HCT116 (cell line): ENCODE results near the gene ITPK1. TPM values are rescaled to one million over a fixed set of nuclear protein-coding genes. Genes with fewer than 3 reads are reported as not detected.
A peak's percentile ranks its signal among the peaks of the same experiment; 100 is the strongest.
"Not testable (repeated sequence)": the region's sequence is repeated elsewhere in the genome, so short reads cannot be mapped to it uniquely, and the experiment has no call there.

Experiments
- ATAC-seq: fragments of 200-7000 bp; cut with Tn5 transposase; 2 replicates; pipeline ENCODE4 v1.9.1; 2020; ENCODE audit warnings: mild to moderate bottlenecking, moderate library complexity
- BruUV-seq: library from RNA; stranded (reverse); fragments of 400-500 nt; replicated peaks from 2 replicates; lab custom pipeline; 2021; lab: Mats Ljungman, UMichigan
- CTCF ChIA-PET: fragments of 300-600 bp; sonication (Branson Sonifier 250); formaldehyde crosslinking; loops from one replicate; lab custom pipeline; 2021; ENCODE audit warnings: antibody characterized with exemption; lab: Charles Lee
- POLR2A ChIA-PET: fragments of 300-600, 350-600 bp; sonication (Branson Sonifier 250); formaldehyde crosslinking; loops from one replicate; lab custom pipeline; 2021; ENCODE audit warnings: antibody characterized with exemption; lab: Charles Lee
- RAD21 ChIA-PET, 2 experiments: fragments of 300-600 bp; sonication (Branson Sonifier 250); formaldehyde crosslinking; loops; one replicate each; lab custom pipeline; 2023; ENCODE audit warnings: low total read pairs in 2 of 2; ENCODE audit not compliant: uncharacterized antibody in 2 of 2, unreplicated experiment in 2 of 2, low non-redundant PET in 1 of 2; lab: Charles Lee
- DNase-seq: peaks from one replicate; pipeline ENCODE4 v3.0.0-alpha.2; 2010; ENCODE audit warnings: low read depth, low spot score
- H2AFZ ChIP-seq: fragments of 200-600 bp; shearing (Covaris generic), sonication (generic); 2 replicates; pipeline ENCODE4 v1.6.1; 2017; ENCODE audit warnings: low read depth, mixed run types, mixed read lengths, antibody characterized with exemption, low read length; ENCODE audit not compliant: poor library complexity, severe bottlenecking
- H3K27ac ChIP-seq: 2 replicates; pipeline ENCODE4 v1.5.1; 2012; ENCODE audit warnings: low read depth, low read length
- H3K27me3 ChIP-seq: fragments of 200-600 bp; sonication (generic); 2 replicates; pipeline ENCODE4 v1.6.1; 2016; ENCODE audit warnings: mixed run types, low read length, mixed read lengths; ENCODE audit not compliant: insufficient read depth
- H3K36me3 ChIP-seq, 2 experiments: fragments of 200-500 bp in 1 of 2; fragments of 200-600 bp in 1 of 2; sonication (Bioruptor generic) in 1 of 2; sonication (generic) in 1 of 2; 2 replicates each; pipeline versions ENCODE4 v1.5.1 to v1.6.1; 2014 to 2016; ENCODE audit warnings: low read length in 2 of 2, inconsistent platforms in 1 of 2, mixed read lengths in 1 of 2, mixed run types in 1 of 2; ENCODE audit not compliant: insufficient read depth in 2 of 2, control insufficient read depth in 1 of 2
- H3K4me1 ChIP-seq, 2 experiments: fragments of 200-600 bp in 1 of 2; sonication (generic) in 1 of 2; 2 replicates each; pipeline versions ENCODE4 v1.5.1 to v1.6.1; 2012 to 2017; ENCODE audit warnings: low read length in 2 of 2, inconsistent platforms in 1 of 2, mild to moderate bottlenecking in 1 of 2, mixed read lengths in 1 of 2, mixed run types in 1 of 2, moderate library complexity in 1 of 2; ENCODE audit not compliant: insufficient read depth in 2 of 2, control insufficient read depth in 1 of 2
- H3K4me2 ChIP-seq: fragments of 200-600 bp; sonication (generic); 2 replicates; pipeline ENCODE4 v1.6.1; 2017; ENCODE audit warnings: mixed run types, low read length, mixed read lengths
- H3K4me3 ChIP-seq, 2 experiments: fragments of 200-600 bp in 1 of 2; sonication (generic) in 1 of 2; replicated peaks in 1 of 2; 2 replicates each; pipeline ENCODE4 v1.5.1; 2011 to 2016; ENCODE audit warnings: low read length in 2 of 2, control low read depth in 1 of 2, low read depth in 1 of 2, mild to moderate bottlenecking in 1 of 2, mixed read lengths in 1 of 2, mixed run types in 1 of 2
- H3K79me2 ChIP-seq: fragments of 200-600 bp; sonication (generic); 2 replicates; pipeline ENCODE4 v1.6.1; 2017; ENCODE audit warnings: mild to moderate bottlenecking, mixed run types, low read length, moderate library complexity, mixed read lengths; ENCODE audit not compliant: insufficient read depth
- H3K9ac ChIP-seq: fragments of 200-600 bp; sonication (generic); 2 replicates; pipeline ENCODE4 v1.6.1; 2016; ENCODE audit warnings: low read length, mixed read lengths
- H3K9me2 ChIP-seq: fragments of 200-600 bp; sonication (generic), shearing (Covaris generic); 2 replicates; pipeline ENCODE4 v1.6.1; 2017; ENCODE audit warnings: mixed run types, mild to moderate bottlenecking, moderate library complexity; ENCODE audit not compliant: insufficient read depth
- H3K9me3 ChIP-seq, 2 experiments: fragments of 200-500 bp in 1 of 2; fragments of 200-600 bp in 1 of 2; sonication (Bioruptor generic) in 1 of 2; sonication (generic) in 1 of 2; 2 replicates each; pipeline ENCODE4 v1.6.1; 2014 to 2017; ENCODE audit warnings: low read length in 2 of 2, mixed read lengths in 2 of 2, inconsistent platforms in 1 of 2, low read depth in 1 of 2, mild to moderate bottlenecking in 1 of 2, mixed run types in 1 of 2, moderate library complexity in 1 of 2; ENCODE audit not compliant: control insufficient read depth in 1 of 2, insufficient read depth in 1 of 2
- H4K20me1 ChIP-seq: fragments of 200-600 bp; sonication (generic), shearing (Covaris generic); 2 replicates; pipeline ENCODE4 v1.6.1; 2017; ENCODE audit warnings: mixed run types, mild to moderate bottlenecking, moderate library complexity; ENCODE audit not compliant: insufficient read depth
- CEBPB ChIP-seq: IDR thresholded peaks from 2 replicates; pipeline ENCODE4 v1.6.1; 2012; ENCODE audit warnings: low read depth
- CTCF ChIP-seq, 3 experiments: fragments of 200-600 bp in 1 of 3; sonication (generic) in 1 of 3; IDR thresholded peaks in 2 of 3; conservative IDR thresholded peaks in 1 of 3; 2 replicates each; pipeline ENCODE4 v1.5.1; 2012 to 2017; ENCODE audit warnings: low read depth in 2 of 3, low read length in 2 of 3, antibody characterized with exemption in 1 of 3, borderline replicate concordance in 1 of 3, control low read depth in 1 of 3, mild to moderate bottlenecking in 1 of 3, mixed read lengths in 1 of 3, mixed run types in 1 of 3, moderate library complexity in 1 of 3; ENCODE audit not compliant: insufficient read depth in 1 of 3
- EGR1 ChIP-seq: IDR thresholded peaks from 2 replicates; pipeline ENCODE4 v1.6.1; 2012; ENCODE audit warnings: low read depth
- ELF1 ChIP-seq: IDR thresholded peaks from 2 replicates; pipeline ENCODE4 v1.6.1; 2012; ENCODE audit warnings: low read depth, borderline replicate concordance
- EZH2 ChIP-seq: fragments of 200-600 bp; sonication (generic); IDR thresholded peaks from 2 replicates; pipeline ENCODE4 v1.6.1; 2017; ENCODE audit warnings: antibody characterized with exemption, mixed run types
- FOSL1 ChIP-seq: IDR thresholded peaks from 2 replicates; pipeline ENCODE4 v1.6.1; 2012; ENCODE audit warnings: low read depth
- POLR2A ChIP-seq: IDR thresholded peaks from 2 replicates; pipeline ENCODE4 v1.7.0; 2011; ENCODE audit warnings: borderline replicate concordance; ENCODE audit not compliant: insufficient read depth, insufficient read length; ENCODE audit errors: extremely low read depth
- RAD21 ChIP-seq: IDR thresholded peaks from 2 replicates; pipeline ENCODE4 v1.6.1; 2012; ENCODE audit warnings: low read depth, mild to moderate bottlenecking
- SIN3A ChIP-seq: IDR thresholded peaks from 2 replicates; pipeline ENCODE4 v1.6.1; 2012; ENCODE audit warnings: low read depth
- SP1 ChIP-seq: IDR thresholded peaks from 2 replicates; pipeline ENCODE4 v1.6.1; 2012; ENCODE audit warnings: low read depth
- ZNF274 ChIP-seq: fragments of 200-500 bp; sonication (Bioruptor generic); IDR thresholded peaks from 2 replicates; pipeline ENCODE4 v1.6.1; 2014; ENCODE audit warnings: mild to moderate bottlenecking, low read depth, low read length, inconsistent platforms
- intact Hi-C: fragments of 100-400 bp; cut with micrococcal nuclease; formaldehyde crosslinking; loops from 2 replicates; pipeline ENCODE4 v1.10.0; 2022
- total RNA-seq: library from RNA; stranded (reverse); gene quantifications from one replicate; pipeline ENCODE4 v1.2.1, GENCODE V29; 2021; ENCODE audit not compliant: unreplicated experiment
- TF ChIP-seq, protein P1 (sequence below): IDR thresholded peaks from 2 replicates; pipeline ENCODE4 v1.6.1; 2012
- TF ChIP-seq, protein P2 (sequence below): IDR thresholded peaks from 2 replicates; pipeline ENCODE4 v1.6.1; 2012

Gene ITPK1
- total RNA-seq, 1 experiment from 2014 or later = 70.2 TPM

- peak; percentile 16; the same call in 1 of the 2 replicates for ATAC-seq
- Histone ChIP-seq H4K20me1 (peaks cover 3% of the 10 kb centered on the region; the same call in 1 of the 2 replicates), H2AFZ (no peak overlapping the region), H3K79me2 (peaks cover 53% of the 10 kb centered on the region), H3K9me3 (no peaks in the 10 kb centered on the region), H3K9ac (0 out of 2 replicates have a peak overlapping the region, but pooled peaks have one; percentile 84), H3K27ac (peak overlapping the region; percentile 90)
- ChIA-PET CTCF (interaction anchor here (0.6 to 3.1 kb wide), 38 partner anchors 8 to 823 kb away, joined by 3 to 46 read pairs (median 6); partner anchors contain the start of genes GON7, LYSET, MOAP1 and UBR7), POLR2A (interaction anchor here (0.8 to 1.8 kb wide), 6 partner anchors 8 to 106 kb away, joined by 3 to 6 read pairs (median 3); partner anchors contain the start of genes LYSET and MOAP1)
- intact Hi-C loops = loop anchor here (1.0 to 10.0 kb wide), 5 partner anchors 26 to 502 kb away; partner anchors contain the start of genes GON7 and UBR7
- BruUV-seq = TSS peak; percentile 48
- no peak for TF ChIP-seq FOSL1
- peak; percentile 59 for TF ChIP-seq RAD21
- no peak for TF ChIP-seq SP1
- TF ChIP-seq, protein P1, sequence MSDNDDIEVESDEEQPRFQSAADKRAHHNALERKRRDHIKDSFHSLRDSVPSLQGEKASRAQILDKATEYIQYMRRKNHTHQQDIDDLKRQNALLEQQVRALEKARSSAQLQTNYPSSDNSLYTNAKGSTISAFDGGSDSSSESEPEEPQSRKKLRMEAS = no peak
- TF ChIP-seq POLR2A = no peak
- no peak for TF ChIP-seq EZH2
- no peak for TF ChIP-seq ELF1
- peak; percentile 70 to 93 (median 80) for TF ChIP-seq CTCF (IDR thresholded peaks at IDR 0.05 in 2 of 3, conservative IDR thresholded peaks at IDR 0.05 in 1 of 3; ENCODE audit: borderline replicate concordance in 1 of 3, insufficient read depth in 1 of 3, low read depth in 2 of 3, low read length in 2 of 3)
- no peak for TF ChIP-seq CEBPB
- TF ChIP-seq, protein P2, sequence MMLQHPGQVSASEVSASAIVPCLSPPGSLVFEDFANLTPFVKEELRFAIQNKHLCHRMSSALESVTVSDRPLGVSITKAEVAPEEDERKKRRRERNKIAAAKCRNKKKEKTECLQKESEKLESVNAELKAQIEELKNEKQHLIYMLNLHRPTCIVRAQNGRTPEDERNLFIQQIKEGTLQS = no peak
- TF ChIP-seq EGR1 = no peak
- no peak for TF ChIP-seq SIN3A
- no peak for TF ChIP-seq ZNF274
- TF ChIP-seq, all 23 proteins: peak for 2
- peak; percentile 70 for DNase-seq
- Histone ChIP-seq H3K4me2 (peak overlapping the region; percentile 98), H3K4me1 (peaks cover 16 to 34% of the 10 kb centered on the region in 2 experiments; a peak in 3 of 4 replicates), H3K27me3 (no peaks in the 10 kb centered on the region), H3K4me3 (peak overlapping the region; percentile 73 to 92; a peak in 3 of 4 replicates), H3K9me2 (no peaks in the 10 kb centered on the region), H3K36me3 (no peaks in the 10 kb centered on the region; a peak in 1 of 4 replicates)
- RAD21 ChIA-PET = interaction anchor here (1.1 to 1.5 kb wide), 5 partner anchors 19 to 95 kb away, joined by 3 to 9 read pairs (median 5); no protein-coding TSS in a partner anchor
Observed at GRCh38 chr14:93112891-93113677, 2.6 kb downstream of the ITPK1 start.

DNA sequence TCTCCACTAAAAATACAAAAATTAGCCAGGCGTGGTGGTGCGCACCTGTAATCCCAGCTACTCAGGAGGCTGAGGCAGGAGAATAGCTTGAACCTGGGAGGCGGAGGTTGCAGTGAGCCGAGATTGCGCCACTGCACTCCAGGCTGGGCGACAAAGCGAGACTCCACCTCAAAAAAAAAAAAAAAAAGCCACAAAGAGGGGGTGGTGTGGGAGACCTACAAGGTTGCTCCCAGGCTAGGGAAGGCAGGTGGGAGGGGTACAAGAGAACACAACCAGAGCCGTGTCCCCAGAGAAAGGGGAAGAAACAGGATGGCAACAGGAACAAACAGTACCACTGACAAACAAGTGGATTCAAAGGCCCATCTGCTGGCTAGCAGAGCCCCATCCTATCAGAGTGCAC lies 4.2 kb downstream of the ITPK1 start:
- peaks cover 68% of the 10 kb centered on the region for H3K79me2 ChIP-seq

More for the DNA sequence above, 4.2 kb downstream of the ITPK1 start:
- H3K4me3 ChIP-seq, H2AFZ ChIP-seq, H3K27me3 ChIP-seq, BruUV-seq, DNase-seq, POLR2A ChIA-PET, H3K9ac ChIP-seq, H3K9me2 ChIP-seq, RAD21 ChIA-PET, H3K36me3 ChIP-seq, ATAC-seq, H3K9me3 ChIP-seq, H4K20me1 ChIP-seq, H3K27ac ChIP-seq, H3K4me2 ChIP-seq: not testable (repeated sequence)
- intact Hi-C loops = loop anchor here (5.0 to 10.0 kb wide), 2 partner anchors 96 to 503 kb away; partner anchors contain the start of genes GON7 and UBR7
- H3K4me1 ChIP-seq = peaks cover 14 to 35% of the 10 kb centered on the region in 2 experiments; a peak in 3 of 4 replicates
- CTCF ChIA-PET = interaction anchor here (2.9 kb wide), 1 partner anchor 27 kb away, joined by 36 read pairs; no protein-coding TSS in a partner anchor
